ENCODE data around the gene SLC35B2. TPM values are rescaled to one million over a fixed set of nuclear protein-coding genes. Genes with fewer than 3 reads are reported as not detected.
A peak's percentile ranks its signal among the peaks of the same experiment; 100 is the strongest.

The SLC35B2 gene
- total RNA-seq, 1 experiment from 2014 or later: 117 TPM

- DNase-seq (ENCODE audit: low read depth): no peak
These were observed 2.9 kb downstream of the SLC35B2 start for GRCh38 chr6:44254191-44255104.

DNA sequence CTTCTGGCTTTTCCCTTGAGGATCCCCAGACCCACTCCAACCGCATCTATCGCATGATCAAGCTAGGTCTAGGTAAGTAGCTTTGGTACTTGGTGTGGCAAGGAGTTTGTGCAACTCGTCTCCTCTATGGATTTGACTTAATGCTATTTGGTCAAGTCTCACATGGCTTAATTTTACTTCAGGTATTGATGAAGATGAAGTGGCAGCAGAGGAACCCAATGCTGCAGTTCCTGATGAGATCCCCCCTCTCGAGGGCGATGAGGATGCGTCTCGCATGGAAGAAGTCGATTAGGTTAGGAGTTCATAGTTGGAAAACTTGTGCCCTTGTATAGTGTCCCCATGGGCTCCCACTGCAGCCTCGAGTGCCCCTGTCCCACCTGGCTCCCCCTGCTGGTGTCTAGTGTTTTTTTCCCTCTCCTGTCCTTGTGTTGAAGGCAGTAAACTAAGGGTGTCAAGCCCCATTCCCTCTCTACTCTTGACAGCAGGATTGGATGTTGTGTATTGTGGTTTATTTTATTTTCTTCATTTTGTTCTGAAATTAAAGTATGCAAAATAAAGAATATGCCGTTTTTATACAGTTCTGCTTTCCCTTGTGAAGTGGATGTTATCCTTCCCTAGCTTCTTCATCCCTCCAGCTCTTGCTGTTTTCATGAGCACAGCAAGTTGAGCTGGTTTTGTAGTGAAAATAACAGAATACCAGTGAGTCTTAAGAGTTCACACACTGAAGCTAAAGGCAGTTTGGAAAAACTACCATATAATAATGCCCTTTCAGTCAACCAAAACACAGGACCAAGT, 3.8 kb downstream of the SLC35B2 start:
- DNase-seq (ENCODE audit: low read depth): peak; percentile 46

DNA sequence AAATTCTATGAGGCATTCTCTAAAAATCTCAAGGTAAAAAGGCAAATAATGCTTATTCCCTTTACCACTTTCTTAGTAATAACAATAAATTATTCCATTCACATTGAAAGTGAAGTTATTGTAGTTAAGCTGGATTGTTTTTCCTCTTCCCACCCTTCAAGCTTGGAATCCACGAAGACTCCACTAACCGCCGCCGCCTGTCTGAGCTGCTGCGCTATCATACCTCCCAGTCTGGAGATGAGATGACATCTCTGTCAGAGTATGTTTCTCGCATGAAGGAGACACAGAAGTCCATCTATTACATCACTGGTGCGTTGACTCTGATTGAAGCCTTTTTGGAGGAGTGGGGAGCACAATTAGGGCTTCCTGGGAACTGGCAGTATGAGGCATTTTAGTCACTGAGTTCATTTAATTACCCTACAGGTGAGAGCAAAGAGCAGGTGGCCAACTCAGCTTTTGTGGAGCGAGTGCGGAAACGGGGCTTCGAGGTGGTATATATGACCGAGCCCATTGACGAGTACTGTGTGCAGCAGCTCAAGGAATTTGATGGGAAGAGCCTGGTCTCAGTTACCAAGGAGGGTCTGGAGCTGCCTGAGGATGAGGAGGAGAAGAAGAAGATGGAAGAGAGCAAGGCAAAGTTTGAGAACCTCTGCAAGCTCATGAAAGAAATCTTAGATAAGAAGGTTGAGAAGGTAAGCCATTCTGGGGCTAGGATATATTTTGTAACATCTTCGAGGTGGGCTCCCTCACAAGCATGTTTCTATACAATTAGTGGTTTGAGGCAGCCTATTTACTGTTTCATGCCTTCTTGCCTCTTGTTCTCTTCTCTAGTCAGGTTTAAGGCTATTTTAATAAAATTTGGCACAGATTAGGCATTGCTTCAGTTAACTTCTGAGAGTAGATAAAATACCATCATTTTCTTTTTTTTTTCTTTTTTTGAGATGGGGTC, 5.5 kb downstream of the SLC35B2 start:
- no peak for DNase-seq (ENCODE audit: low read depth)

DNA sequence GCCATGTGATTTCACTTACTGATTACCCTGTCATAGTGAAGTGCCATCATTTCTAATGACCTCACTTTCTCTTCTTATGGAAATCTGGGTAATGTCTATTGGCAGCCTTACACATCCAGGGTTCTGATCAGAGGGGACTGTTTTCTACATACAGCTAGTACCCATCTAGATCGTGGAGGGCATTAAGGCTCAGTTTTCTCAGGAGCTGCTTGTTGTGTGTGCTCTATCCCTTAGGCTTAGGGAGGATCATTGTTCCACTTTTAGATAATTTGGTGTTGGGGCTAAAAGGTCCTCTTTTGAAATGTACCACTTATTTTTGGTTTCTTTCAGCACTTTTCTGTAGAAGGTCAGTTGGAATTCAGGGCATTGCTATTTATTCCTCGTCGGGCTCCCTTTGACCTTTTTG, 6.6 kb downstream of the SLC35B2 start:
- DNase-seq (ENCODE audit: low read depth): no peak

GRCh38 chr6:44250067-44250717, 7.1 kb downstream of the SLC35B2 start:
- no peak for DNase-seq (ENCODE audit: low read depth)

DNA sequence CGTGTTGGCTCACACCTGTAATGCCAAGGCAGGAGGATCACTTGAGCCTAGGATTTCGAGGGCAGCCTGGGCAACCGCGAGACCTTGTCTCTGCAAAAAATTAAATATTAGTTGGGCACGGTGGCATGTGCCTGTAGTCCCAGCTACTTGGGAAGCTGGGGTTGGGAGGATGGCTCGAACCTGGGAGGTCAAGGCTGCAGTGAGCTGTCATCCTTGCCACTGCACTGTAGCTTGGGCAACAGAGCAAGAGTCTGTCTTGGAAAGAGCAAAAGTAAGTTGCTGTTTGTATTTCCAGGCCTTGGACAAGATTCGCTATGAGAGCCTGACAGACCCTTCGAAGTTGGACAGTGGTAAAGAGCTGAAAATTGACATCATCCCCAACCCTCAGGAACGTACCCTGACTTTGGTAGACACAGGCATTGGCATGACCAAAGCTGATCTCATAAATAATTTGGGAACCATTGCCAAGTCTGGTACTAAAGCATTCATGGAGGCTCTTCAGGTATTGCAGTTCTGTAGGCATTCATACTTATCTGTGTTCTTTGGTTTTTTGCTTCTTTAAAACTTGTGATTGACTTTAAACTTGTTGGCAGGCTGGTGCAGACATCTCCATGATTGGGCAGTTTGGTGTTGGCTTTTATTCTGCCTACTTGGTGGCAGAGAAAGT, 8.1 kb downstream of the SLC35B2 start:
- DNase-seq (ENCODE audit: low read depth): no peak

DNA sequence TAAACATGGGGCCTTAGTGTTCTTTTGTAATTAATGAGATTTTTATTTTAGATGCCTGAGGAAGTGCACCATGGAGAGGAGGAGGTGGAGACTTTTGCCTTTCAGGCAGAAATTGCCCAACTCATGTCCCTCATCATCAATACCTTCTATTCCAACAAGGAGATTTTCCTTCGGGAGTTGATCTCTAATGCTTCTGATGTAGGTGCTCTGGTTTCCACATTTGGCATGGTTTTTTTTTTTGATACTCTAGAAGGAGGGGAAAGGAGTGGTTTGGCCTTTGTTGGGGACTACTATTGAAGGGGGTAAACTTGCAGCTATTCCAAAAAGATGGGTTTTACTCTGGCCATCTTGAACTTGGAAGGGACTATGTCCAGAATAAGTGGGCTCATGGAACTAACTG, 8.7 kb downstream of the SLC35B2 start:
- DNase-seq (ENCODE audit: low read depth): no peak

DNA sequence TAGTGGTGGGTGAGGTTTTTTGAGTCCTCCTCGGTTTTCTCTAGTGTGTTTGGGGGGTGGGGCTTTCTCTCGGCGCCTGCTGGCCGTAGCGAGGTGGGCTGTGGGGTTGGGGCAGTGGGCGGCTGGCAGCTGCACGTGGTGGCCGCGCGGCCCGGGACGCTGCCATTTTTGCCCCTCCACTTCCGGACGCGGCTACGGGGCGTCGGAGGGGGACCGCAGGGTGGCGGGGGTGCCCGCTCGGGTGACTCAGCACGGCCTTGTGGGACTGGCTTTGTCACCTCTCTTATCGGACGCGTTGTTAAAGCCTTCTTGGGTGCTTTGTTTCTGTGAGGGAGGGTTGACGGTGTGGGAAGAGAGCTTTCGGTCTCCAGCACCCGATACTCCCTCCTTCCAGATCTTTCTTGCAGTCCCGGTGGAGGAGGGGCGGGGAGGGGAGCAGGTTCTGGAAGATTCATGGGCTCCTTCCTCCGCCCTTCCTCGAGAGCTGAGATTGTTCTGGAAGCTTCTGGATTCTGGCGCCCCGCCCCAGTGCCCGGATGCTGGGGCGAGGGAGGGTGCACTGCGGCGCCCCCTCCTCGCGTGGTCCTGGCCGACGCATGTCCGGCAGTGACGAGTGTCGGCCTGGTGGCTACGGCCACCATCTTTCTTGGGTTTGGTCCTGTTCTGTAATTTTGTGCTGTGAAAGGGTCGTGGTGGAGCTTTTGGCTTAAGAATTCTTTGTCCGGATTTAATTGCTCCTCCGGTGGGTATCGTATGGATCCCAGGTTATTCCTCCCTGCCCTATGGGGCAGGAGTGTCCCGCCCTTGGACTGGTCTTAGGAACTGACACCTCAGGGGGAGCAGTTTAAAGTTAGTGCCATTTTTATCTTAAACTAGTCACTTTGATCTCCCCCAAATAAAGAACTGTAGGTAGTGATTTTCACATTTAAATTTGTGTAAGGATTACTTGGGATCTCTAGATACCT, 9.7 kb downstream of the SLC35B2 start:
- DNase-seq (ENCODE audit: low read depth): peak; percentile 62

DNA sequence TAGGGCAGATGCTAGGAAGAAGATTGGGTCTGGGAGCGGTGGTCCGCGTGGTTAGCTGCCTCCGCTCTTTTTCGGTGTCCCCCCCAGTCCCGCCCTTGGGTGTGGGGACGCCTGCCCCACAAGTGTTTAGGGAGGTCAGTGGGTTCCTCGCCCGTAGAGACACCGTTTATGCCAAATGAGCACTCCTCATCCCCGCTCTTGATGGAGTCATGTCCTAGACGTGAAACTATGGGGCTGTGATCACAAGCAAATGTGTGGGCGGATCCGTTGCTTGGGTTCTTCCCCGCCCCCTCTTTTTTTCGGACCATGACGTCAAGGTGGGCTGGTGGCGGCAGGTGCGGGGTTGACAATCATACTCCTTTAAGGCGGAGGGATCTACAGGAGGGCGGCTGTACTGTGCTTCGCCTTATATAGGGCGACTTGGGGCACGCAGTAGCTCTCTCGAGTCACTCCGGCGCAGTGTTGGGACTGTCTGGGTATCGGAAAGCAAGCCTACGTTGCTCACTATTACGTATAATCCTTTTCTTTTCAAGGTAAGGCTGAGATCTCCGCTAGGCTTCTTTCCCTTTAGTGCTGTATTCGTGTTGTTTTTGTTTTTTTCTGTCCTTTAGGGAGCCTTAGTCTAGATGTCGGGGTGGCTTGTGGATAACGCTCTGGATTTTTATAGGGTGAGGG, 10.5 kb downstream of the SLC35B2 start, which contains the start of gene HSP90AB1:
TSS of gene HSP90AB1 (plus strand) at position 439 of the 675 bp plus-strand sequence. CDS start 1,529 bp downstream, outside the sequence.
- DNase-seq (ENCODE audit: low read depth): peak; percentile 97

DNA sequence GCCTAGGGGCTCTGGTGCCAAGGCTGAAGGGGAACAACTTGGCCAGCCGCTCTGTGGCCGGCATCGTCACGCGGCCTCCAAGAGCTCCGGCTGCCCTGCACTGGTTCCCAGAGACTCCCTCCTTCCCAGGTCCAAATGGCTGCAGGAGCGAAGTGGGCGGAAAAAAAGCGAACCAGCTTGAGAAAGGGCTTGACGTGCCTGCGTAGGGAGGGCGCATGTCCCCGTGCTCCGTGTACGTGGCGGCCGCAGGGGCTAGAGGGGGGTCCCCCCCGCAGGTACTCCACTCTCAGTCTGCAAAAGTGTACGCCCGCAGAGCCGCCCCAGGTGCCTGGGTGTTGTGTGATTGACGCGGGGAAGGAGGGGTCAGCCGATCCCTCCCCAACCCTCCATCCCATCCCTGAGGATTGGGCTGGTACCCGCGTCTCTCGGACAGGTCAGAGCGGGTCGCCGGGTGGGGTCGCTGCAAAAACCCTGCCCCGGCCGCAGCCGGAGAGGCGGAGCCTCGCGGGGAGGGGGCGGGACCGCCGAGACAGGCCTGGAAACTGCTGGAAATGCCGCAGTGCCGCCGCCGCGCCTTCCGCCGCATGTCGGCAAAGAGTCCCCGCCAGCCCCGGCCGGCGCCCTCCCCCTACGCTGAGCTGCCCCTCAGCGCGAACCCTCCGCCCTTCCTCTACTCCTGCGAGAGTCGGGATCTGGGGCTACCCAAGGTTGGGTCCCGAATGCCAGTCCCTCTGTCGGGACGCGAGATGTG, 11.2 kb downstream of the SLC35B2 start:
- DNase-seq (ENCODE audit: low read depth): peak; percentile 78

DNA sequence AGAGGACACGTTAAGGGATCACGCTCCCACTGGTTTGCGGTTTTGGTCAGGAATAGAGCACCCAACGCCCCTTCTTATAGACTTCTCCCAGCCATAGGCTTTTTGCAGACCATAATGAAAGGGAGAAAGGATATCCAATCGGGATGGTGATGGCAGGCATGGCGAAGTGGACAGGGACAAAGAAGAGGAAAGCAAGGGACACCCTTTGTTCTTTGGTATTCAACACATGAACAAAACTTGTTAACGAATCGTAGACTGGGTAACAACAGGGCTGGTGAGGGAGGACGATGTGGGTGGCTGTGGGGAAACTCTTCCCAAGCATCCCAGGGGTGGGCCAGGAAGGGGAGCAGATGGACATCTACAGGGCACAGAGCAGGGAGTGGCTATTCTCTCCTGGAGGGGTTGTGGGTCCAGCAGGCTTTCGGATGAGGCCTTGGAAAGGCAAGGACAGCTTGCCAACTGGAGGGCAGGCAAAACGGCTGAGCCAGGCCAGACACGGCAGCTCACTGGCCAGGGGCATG, 11.9 kb downstream of the SLC35B2 start:
- DNase-seq (ENCODE audit: low read depth): no peak

DNA sequence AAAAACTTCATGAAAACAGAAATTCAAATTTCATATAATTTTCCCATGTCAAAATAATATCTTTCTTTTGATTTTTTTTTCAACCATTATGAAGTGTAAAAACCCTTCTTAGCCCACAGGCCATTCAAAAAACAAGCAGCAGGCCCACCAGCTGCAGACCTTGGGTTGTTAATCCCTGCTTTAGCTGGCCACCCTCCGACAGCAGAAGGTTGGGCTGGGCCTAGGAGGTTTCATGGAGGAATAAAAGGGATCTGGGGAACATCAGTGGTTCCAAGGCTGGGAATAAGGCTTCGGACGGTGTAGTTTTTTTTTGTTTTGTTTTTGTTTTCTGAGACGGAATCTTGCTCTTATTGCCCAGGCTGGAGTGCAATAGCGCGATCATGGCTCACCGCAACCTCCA, 14.0 kb downstream of the SLC35B2 start:
- no peak for DNase-seq (ENCODE audit: low read depth)

GRCh38 chr6:44238687-44239350, 18.5 kb downstream of the SLC35B2 start:
- DNase-seq (ENCODE audit: low read depth): no peak

DNA sequence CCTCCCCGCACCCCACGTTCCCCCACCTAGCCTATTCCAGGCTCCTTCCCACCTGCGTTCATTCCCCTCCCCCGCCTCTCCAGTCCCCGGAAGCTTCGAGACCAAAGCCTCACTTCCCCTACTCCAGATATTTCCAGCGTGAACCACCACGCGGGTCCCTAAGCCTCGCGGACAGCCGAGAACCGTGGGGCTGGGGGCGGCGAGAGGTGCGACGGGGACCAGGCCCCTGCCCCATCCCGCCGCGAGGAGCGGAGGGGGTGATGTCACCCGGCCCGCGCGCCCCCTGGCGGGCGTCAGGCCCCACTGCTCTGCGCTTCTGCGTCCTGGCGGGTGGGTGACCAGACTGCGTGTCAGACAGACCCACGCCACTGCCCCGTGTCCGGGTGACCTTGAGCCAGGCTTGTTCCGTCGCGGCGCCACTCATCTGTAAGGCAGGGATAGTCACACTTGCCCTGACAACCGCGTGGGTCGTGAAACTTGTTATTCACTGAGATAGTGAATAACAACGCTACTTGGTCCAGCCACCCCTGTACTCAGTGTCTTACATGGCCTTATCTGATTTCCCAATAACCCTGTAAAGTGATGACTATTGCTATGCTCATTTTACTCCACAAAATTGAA, 19.4 kb downstream of the SLC35B2 start:
- peak; percentile 62 for DNase-seq (ENCODE audit: low read depth)

GRCh38 chr6:44237021-44237812, 20.1 kb downstream of the SLC35B2 start:
- peak; percentile 99 for DNase-seq (ENCODE audit: low read depth)
